Activated T-helper 1 cell treated with anti-CD3 and anti-CD28 coated beads, Interleukin-2, amount 50 U/mL, for 16 hours (primary cell): ENCODE results near the gene EIF4E3.
A peak's percentile ranks its signal among the peaks of the same experiment; 100 is the strongest.

ENCODE experiments used
- DNase-seq, 2 donors: peaks; one replicate each; pipeline ENCODE4 v3.0.0-alpha.2; 2020; ENCODE audit warnings: low read depth in 1 of 2, low spot score in 1 of 2

EIF4E3 gene

DNA sequence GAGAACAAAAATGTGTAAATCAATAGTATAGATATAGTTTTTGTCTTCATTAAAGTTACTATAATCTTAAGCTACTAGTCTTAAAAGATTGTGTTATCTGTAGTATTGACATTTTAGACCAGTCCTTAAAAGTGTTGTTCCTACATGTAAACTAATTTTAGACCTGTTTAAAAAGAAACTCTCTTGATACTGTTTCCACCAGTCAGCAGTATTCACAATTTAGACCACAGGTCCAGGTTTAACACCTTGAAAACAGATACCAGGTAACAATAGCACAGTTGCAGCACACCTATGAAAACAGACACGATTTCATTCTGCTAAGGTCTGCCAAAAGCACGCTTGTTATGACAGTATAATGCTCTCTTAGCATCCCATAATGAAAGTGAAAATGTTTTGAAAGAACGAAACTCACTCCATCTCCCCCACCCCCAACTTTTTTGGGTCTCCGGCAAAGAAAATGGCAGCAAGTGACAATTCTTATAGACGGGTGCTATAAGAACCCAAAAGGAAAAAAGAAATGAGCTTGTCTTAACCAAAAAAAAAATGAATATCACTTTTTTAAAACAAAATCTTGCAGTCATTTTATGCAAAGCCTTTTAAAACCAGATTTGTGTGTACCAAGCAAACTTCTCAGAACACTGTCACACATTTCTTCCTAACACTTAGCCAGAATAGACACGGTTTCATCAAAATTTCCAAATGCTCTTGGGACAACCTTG lies 1.6 kb downstream of the EIF4E3 start:
- DNase-seq: no peak

DNA sequence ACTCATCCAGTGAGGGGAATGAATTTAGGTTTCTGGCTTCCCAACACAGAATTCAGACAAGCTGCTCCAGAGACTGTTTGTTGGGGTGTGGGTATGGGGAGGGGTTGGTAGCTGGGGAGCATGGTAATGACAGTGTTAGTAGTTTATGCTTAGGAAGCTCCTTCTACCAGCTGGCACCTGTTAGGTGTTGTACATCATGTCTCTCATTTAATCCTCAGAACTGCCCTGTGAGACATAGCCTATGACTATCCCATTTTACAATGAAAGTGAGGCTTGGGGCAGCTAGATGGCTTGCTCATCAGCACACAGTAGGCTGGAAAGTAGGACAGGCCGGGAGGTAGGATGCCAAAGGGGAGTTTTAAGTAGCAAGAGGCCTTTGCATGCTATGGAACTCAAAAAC lies 2.5 kb downstream of the EIF4E3 start:
- DNase-seq: no peak

DNA sequence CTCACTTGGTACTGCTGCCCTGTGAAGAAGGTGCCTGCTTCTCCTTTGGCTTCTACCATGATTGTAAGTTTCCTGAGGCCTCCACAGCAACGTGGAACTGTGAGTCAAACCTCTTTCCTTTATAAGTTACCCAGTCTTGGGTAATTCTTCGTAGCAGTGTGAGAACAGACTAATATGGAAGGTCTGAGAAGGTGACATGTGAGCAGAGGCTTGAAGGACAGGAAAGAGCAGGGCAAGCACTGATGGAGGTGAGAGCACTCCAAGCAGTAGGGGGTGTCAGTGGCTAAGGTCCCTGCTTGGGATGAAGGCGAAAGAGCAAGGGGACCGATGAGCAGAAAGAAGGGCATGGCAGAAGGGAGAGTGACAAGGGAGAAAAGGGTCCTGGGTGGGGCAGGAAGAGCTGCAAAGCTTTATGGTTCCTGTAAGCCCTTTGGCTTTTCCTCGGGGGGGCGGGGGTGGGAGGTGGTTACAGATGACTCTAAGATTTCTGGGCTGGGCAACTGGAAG lies 3.5 kb downstream of the EIF4E3 start:
- DNase-seq: no peak

DNA sequence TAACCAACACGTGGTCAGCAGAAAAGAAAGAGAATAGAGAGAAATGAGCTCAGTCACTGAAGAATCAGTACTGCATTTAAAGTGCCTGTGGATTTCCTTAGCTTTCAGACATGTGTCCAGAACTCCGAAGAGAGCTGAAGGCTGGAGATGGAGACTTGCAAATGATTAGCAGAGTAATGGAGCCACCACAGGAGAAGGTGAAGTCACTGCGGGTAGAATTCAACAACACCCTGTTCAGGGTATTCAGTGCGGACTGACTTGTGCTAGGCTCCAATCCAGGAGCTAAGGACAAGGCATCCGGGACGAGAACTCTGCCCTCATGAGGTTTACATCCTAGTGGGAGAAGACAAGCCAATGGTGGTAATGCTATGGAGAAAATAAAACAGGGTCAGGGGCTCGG lies 4.2 kb downstream of the EIF4E3 start:
- no peak for DNase-seq

DNA sequence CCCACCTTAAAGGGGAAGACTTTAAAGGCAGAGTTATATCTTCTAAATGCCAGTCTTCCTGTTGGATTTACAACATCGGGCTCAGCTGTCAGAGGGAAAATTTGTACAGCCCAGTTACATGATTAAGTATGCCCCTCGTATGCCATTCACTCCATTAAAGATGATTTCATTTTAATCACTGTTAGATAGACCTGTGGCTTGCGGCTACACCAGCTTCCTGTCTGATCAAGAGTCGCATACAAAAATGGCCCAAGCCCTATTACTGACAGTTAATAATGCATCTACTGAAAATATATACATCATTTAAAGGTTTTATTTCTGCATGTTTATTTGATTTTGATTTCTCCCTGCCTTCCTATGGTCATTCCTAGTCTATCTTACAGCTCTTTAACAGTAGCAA lies 7.1 kb downstream of the EIF4E3 start:
- no peak for DNase-seq

DNA sequence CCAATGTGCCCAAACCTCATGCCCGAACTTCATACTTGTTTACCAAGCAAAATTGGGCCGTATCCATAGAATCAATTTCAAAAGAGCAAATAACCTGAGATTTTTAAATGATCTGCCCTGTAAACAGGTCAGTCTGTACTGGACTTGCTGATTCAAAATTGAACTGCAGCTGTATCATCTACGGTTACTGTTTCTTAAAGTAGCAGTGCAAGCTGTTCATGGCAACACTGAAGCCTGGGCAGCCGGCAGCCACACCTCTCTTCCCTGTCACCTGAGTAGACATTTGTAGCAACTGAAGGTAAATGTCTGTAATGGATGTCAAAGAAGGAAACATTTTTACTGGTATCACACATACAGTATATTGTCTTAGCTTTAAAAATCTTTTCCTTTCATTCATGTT lies 10.6 kb downstream of the EIF4E3 start:
- no peak for DNase-seq

DNA sequence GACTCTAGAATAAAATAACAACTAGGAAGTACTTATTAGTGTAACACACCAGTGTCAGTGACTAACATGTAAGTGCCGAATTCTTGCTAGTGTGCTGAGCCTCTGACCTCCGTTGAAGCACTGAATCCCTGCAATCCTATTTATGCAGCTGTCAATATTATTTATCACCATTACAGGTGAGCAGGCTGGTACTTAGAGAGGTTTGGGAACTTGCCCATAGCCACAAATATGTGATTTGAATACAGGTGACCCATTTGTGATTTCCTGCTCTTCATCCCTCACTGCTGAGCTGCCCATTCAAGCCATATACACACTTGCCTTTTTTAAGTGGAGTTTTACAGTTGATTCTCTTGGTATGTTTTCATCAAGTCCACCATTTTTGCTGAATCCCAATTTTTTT lies 12.2 kb downstream of the EIF4E3 start:
- no peak for DNase-seq

DNA sequence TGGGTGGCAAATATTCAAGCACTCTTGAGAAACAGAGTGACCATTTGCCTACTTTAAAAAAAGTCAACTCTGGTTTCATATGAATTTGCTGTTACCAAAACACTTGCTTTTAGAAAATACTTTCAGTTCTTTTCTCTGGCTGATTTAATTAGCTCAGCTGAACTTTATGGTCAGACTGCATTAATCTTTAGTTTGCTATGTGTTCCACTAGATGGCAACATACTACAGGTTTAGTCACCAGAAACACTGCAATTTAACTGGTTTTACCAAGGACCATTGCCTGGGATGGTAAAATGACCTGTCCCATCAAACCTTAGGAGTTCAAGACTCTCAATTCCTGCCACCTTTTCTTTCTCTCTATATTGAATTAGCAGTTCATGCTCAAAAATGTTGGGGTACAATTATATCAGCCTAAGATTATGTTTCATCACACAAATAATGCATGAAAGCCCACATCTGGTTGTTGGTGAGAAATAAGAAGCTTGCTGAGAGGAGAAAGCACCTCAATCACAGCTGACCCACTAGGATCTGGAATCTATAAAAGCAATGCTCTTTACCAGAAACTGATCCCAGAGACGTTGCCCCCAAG lies 14.2 kb downstream of the EIF4E3 start:
- DNase-seq: no peak

DNA sequence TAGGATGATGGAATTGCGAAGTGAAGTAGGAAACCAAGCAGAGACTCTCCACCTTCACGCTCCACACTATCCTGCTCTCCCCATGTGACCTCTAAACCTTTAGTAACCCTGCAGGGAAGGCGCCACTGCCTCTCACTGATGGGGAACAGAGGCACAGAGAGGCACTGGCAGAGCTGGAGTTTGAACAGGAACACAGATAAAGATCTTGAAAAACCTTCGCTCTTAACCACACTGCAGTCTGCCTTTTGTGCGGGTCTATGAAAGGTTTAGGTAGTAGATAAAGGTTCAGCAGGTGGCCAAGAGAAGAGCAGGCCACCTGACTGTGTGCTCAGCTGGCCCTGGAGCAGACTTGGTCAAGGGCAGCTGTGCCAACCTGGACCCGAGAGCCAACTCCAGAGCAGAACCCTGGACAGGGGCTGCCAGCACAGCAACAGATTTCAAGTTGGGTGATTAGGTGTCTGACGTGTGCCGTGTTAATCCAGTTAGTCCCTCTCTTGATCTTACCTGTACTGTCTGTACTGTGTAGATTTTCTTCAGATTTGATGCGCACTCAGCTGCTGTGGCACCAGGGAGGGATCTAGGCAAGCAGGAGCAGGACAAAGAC lies 15.2 kb downstream of the EIF4E3 start:
- DNase-seq: no peak

DNA sequence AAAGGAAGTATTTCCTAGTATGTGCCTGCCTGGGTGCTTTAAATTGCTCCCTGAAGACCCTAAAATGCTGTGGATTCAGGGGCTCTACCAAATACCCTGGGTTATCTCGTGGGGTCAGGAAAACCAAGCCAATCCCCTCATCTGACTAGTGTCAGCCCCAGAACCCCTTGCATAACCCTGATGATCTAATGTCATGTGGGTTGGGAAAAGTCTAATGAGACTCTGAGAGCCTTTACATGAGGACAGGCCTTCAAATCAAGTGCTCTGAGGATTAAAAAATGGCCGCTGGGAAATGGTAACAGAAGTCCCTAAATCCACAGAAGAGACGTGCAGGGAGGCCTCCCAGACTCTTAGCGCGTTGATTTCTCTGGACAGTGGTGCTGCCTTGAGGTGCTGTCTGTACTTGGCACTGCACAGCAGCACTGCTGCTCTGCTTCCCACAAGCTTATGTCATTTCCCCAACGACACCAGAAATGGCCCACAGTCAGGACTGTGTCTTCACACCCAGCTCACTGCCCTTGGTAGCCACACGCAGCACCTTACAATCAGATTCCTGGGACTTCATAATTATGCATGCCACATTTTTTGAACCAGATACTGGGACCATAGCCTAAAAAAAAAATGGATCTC lies 16.6 kb downstream of the EIF4E3 start:
- no peak for DNase-seq

DNA sequence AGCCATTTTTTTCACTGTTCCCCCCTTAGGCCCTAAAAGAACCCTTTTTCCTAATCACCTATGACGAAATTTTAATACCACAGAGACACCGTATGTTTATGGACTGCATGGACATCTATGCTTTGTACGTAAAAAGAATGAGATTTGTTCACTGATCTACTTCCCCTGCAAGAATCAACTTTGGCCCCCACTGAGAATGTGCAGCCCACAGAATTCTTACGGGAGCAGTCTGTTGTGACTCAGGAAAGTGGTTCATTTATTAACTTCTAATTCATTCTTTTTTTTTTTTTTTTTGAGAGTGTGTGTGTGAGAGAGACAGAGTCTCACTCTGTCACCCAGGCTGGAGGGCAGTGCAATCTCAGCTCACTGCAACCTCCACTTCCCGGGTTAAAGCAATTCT lies 17.6 kb downstream of the EIF4E3 start:
- no peak for DNase-seq

DNA sequence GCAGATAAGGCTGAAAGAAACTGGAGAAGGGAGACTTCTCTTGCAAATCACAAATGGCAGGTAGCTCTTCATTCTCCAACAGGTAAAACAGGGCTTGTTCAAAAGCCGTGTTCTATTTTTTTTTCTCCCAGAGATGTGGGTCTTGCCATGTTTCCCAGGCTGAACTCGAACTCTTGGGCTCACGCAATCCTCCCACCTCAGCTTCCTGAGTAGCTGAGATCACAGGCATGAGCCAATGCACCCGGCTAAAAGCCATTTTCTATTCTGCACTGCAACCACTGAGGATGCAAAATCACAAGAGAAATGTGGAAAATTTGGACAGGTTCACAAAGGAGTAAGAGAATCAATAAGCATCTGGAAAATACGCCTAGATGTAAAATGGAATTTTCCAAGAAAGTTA lies 19.5 kb downstream of the EIF4E3 start:
- no peak for DNase-seq

DNA sequence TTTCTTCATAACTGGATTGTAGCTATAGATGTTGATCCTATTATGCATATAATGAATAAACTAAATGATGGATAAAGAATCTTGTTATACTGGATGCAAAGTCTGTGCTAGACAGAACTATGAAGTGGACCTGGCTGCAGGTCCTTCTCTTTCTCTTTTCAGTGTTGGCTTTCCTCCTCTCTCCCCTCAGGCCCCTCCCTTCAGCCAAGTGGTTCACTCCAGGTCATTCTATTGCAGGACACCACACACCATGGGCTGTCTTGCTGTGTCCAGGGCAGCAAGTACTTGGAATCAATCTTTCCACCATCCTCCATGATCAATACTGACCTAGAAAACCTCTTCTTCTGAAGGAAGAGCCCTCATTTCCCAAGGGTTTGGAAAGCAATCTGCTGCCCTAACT lies 20.3 kb downstream of the EIF4E3 start:
- no peak for DNase-seq

DNA sequence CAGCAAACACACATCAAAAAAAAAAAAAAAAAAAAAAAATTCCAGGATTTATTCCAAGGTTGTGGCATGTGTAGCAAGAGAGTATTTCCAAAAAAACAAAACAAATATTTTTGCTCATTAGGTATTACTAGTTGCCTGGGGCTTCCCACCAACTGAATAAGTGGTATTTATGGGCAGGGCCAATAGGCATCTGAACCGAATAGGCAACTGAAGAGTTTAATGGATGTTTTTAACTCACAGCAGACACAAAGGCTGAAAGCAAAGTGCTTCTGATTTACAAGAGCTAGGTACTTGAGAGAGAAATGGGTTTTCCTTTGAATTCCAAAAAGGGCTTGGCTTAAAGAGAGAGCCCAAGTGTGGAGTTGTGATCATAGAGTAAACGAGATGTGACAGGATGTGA lies 21.4 kb downstream of the EIF4E3 start:
- no peak for DNase-seq

DNA sequence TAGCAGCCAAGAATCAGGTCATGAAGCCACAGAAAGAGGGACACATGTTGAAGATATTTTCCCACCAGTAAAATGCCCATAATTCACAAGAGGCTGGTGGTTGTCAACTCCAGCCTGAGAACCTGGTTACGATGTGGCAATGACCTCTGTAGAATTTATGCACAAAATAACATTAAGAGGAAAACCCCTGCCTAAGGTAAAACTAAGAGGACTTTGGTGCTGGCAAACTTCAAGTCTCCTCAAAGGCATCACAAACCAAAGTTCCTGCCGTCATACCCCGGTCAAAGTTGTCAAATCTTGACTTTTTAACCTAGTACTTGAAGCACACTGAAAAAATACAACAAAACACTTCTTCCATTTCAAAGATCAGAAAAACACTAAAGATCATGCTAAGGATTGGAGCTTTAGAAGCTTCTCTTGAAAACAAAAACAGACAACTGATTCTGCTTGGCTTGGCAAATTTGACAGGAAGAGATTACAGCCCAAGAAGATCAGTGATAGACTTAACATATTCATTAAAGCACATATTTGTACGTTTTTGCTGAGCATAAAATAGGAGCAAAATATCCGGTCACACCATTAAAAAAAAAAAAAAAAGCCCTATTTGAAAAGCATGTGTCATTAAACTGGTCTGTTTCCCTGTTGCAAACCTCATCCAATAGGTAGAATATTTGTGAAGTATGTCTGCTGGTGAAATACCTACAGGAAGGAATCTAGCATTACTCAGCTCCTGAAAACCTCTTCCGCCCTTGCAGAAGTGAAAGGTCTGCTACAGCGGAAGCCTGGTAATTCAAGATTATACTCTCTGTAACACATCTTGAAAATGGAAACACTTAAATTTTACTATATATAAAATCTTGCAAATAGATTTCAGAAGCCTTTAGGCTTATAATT lies 22.8 kb downstream of the EIF4E3 start:
- peak in 1 of 2 donors; percentile 14 for DNase-seq

DNA sequence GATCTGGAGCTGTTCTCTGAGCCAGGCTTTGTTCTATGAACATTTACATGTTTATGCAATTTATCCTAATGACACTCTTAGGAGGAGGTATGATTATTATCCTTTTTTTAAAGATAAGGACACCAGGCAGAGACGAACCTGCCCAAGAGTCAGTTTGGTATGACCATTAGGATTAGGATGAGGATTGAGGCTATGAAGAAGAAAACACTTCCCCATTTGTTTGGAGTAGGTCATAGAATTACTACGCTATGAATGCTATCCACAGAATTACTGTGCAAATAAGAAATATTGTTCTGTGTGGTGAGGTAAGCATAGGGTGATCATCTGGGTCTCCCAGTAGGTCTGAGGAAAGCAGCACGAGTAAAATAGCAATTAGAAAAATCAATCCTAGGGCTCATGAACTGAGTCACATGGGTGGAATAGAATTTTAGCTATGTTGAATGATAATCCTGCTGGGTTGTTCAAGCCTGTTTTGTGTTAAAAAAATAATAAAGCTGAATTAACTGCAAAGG lies 23.9 kb downstream of the EIF4E3 start:
- DNase-seq: no peak

DNA sequence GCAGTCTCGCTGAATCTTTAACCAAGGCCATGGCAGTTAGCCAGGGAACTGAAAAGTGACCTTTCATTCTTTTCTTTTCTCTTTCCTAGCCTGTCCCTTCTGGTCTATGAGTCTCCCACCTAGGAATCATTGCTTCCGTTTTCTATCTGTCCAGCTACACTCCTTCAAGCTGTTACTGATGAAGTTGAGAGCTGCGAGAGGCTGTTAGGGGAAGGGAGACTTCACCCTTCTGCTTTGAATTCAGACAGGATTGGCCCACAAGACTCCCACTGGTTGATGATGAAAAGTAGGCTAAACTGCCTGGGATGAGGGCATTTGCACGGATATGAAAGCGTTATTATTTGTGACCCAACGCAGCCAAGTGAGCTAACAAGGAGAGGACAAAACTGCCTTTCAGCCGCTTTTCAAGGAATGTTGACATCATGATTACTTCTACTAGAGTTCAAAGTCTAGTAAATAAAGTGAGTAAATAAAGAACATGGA lies 30.2 kb downstream of the EIF4E3 start:
- DNase-seq: no peak

DNA sequence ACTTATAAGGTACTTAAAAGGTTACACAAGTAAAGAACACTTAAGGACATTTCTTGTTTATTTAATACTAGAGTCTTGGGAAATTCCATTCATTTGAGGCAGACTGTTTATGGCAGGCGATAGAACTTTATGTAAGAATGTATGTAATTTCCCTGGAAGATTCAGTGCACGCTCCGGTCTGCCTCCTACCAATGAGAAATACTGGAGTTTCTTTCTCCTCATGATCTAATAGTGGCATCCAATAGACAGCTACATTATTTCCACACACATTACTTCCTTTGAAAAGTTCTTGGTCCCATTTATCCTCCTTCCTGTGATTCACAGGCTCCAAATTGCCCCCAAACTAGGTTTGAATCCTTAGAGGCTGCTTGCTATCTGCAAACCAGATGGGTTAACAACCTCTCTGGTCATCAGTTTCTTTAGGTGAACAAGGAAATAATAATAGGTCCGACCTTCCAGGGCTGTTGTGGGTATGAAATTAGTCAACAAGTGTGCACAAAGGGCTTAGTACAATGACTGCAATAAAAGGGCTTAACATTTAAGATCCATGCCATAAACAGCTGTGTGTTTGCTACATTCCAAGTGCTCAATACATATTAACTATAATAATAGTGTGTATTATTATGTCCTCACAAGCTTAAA lies 30.7 kb downstream of the EIF4E3 start:
- DNase-seq: no peak

DNA sequence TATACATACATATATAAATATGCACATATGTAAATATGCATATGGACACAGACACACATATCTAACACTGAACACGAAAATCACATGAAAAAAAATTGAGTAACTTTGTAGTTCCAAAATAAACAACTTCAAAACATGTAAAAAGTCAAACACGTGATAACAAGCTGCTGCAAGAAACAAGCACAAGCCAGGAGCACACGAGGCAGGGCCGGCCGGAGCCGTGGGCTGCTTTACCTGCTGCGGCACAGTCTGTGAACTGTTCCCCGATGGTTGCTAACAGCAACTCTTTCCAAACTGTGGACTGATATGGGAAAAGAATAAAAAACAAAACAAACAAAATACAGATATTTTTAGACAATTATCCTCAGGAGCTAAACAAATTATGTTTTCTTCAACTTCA lies 31.6 kb downstream of the EIF4E3 start:
- DNase-seq: no peak

DNA sequence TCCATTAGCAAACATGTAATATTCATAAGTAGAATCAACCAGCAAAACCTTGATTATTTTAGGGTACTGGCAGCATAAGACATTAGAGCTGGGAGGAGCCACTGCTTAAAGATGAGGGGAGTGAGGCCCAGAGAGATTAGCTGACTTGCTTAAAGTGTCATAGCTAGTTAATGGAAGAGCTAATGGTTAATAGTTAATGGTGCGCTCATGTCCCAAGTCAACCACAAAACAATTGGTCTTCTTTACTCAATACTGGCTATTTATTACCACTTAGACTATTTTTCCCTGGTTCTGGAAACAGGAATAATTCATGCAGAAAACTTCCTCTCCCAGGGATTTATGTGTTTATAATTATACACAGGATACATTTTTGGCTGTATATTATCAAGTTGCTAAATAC lies 33.1 kb downstream of the EIF4E3 start:
- no peak for DNase-seq
